Hypothalamus (tissue), 51 donors: ENCODE data around the gene TCF12.
"Not testable (repeated sequence)": the region's sequence is repeated elsewhere in the genome, so short reads cannot be mapped to it uniquely, and the experiment has no call there.

Experiments
- DNase-seq, 51 donors: peaks; one replicate each; lab custom pipeline; 2025; lab: John Stamatoyannopoulos, UW

TCF12 gene

DNA sequence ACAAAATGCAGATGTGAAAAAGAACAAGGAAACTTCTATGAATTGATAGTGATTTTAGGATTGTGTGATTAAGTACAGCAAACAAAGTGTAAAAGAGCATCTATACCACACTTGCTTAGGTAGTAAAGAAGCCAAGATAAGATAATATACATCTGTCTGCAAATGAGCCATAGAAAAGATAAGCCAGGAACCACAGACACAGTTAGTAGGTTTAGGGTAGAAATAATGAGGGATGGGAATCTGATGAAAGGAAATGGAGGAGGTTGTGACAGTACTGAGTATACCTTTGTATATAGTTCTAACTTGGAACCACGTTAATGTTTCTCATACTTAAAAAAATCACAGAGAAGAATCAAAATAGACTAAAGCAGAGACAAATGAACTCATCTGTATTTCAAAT, 54.0 kb downstream of the TCF12 start:
- no peak for DNase-seq

DNA sequence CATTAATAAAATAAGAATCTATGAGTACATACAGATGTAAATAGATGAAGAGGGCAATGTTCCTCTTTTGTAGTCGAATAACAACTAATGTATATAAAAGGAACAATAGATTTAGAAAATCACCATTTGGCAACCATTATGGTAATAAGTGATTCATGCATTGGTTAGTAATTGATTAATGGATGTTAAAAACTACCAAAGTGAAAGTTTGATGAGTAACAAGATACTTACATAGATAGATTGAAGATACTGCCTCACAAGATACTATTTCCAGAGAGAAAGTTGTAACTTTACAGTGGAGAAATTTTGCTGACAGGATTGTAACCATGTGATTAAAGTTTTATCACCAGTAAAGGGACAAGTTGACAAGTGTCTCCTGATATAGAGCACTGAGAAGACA, 55.0 kb downstream of the TCF12 start:
- no peak for DNase-seq

DNA sequence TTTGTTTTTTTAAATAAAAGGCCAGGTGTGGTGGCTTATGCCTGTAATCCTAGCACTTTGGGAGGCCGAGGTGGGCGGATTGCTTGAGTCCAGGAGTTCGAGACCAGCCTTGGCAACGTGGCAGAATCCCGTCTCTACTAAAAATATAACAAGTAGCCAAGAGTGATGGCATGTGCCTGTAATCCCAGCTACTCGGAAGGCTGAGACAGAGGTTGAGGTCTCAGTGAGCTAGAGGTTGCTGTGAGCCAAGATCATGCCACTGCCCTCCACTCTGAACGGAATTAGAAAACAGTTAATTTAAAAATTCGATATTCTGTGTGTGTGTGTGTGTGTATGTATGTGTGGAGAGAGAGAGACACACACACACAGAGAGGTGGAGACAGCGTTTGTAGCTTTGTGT, 58.8 kb downstream of the TCF12 start:
- DNase-seq: no peak

DNA sequence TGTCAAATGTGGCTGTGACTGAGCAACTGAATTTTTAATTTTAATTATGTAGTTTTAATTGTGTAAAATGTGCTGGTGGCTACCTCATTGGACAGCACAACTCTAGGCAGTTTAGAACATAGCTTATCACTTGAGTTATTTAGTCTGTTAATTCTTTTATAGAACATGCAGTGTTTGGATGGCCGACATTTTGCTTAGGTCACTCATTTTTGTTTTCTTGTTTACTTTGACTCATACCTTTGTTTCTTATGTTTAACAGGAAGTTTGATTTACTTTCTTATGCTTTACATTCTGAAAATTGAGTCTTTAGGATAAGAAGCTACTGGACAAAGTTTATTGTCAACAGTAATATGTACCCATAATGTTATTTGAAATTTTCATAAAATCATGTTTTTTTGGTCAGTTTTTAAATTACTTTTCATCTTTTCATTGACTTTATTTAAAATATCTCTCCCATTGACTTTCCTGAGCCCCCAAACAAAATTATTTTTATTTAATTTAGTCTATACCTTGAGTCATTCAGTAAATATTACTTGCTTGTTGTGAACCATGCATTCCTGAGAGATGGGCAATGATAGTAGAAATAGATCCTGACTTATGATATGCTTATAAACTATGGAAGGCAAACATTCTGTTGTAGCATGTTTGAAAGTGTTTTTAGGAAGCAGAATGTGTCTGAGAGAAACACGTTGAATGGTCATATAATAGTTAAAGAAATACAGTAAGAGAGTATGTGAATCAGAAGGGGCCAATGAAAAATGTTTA, 60.6 kb downstream of the TCF12 start:
- no peak for DNase-seq

DNA sequence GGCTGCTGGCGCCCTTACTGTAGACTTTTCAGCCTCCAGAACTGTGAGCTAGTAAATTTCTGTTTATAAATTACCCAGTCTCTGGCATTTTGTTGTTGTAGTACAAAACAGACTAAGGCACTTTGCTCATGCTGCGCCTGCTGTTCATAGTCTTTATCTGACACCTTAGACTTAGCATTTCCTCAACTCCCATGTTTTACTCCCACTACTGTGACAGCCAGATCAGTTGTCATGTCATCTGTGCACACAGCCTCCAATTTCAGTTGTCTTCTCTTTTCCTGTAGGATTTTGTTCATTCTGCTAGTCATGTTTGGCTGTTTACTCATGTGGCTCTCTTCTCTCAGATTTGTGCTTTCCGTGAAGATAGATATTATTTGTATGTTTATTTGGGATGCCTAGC, 62.0 kb downstream of the TCF12 start:
- no peak for DNase-seq

DNA sequence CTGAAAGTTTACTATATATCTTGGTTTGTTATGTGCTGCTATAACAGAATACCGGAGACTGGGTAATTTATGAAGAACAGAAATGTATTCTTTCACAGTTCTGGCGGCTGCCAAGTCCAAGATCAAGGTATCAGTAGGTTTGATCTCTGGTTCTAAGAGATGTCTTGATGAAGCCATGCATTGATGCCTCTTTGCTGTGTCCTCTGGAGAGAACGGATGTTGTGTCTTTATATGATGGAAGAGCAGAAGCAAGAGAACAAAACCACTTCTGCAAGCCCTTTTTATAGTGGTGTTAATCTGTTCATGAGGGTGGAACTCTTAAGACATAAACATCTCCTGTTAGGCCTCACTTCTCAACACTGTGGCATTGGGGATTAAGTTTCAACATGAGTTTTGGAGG, 62.7 kb downstream of the TCF12 start:
- no peak for DNase-seq

DNA sequence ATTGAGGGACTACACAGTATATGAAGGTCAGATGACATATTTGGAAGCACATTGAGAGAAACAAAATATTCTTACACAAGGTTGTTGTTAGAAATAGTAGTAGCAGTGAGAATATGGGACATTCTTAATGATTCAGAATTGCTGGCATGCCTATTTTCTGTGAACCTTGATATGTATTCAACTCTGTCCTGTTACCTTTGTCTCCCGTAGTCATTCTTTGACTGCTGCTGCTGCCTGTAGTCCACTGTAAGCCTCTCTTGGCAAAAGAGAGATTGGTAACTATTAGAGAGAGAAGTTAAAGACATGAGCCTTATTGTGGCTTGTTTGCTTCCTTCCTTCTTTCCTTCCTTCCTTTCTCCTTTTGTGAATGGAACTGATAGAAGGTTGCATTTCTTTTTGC, 64.5 kb downstream of the TCF12 start:
- no peak for DNase-seq

DNA sequence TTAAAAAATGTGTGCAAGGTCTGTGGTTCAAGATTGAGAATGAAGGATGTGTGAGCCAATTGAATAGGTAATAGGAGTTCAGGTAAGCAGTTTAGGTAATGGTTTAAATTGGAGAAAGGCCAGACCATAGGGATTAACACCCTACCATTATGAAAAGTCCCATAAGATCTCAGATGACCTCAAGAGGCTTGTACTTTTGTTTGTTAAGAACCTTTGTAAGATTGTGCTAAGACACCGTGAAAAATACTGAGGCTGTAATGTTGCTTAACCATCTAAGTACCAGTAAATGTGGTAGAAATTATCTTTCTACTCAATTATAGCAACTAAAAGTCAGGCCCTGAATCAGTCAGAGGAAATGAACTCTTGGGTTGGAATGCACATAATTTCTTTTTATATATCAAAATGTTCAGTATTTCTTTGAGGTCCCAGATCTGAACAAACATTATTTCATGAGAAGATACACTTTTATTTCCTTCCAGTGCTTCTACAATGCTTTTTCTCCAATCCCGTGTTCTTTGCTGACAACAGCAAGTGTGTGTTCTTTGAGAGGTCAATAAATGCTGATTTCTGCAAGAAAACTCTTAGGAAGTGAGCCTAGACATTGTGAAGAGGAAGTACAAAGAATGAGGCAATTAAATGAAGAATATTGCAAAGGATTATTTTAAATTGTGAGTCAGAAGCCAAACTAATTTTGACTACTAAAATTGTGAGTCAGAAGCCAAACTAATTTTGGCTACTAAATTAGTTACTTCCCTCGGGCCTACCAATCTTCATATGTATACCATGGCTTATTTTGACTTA, 66.4 kb downstream of the TCF12 start:
- peak in 1 of 51 donors; percentile 15 for DNase-seq

DNA sequence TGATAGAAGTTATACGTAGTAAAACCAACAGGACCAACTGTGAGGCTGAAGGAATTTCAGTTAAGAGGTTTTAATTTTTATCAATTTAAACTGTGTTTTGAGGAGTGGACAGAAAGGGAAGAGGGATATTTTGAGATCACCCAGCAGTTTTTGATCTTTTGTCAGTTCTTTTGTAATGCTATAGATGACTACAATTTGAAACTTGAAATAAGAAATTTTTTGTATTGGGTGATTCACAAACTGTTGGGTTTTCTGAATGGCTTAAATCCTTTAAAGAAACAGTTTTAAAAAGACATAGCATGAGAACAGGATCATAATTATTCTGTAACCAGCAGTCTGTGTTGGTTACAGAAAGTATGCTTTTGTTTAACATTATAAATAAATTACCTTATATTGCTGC, 67.4 kb downstream of the TCF12 start:
- DNase-seq: no peak

DNA sequence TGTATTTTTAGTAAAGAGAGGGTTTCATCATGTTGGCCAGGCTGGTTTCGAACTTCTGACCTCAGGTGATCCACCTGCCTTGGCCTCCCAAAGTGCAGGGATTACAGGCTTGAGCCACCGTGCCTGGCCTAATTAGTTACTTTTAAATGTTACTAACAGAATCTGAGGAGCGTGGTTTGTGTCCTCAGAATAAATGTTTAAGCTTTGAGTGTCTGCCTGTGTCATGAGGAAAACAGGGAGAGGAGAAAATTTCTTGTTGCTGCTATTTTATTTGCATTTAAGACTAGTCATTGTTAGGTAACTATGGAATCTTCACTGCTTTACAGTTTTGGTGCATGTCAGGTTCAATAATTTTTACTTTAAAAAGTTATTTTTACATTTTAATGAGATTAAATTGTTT, 68.8 kb downstream of the TCF12 start:
- no peak for DNase-seq

DNA sequence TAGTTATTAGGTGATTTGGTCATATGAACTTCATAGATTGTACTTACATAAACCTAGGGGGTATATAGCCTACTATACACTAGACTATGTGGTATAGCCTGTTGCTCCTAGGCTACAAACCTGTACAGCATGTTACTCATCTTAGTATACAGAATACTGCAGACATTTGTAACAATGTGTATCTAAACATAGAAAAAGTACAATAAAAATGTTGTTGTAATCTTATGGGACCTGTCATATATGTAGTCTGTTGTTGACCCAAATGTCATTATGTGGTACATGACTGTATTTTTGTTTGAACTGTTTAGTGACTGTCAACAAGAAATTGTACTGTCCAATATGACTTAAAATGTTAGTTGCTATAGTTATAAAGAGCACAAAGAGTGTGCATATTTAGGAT, 69.8 kb downstream of the TCF12 start:
- no peak for DNase-seq

DNA sequence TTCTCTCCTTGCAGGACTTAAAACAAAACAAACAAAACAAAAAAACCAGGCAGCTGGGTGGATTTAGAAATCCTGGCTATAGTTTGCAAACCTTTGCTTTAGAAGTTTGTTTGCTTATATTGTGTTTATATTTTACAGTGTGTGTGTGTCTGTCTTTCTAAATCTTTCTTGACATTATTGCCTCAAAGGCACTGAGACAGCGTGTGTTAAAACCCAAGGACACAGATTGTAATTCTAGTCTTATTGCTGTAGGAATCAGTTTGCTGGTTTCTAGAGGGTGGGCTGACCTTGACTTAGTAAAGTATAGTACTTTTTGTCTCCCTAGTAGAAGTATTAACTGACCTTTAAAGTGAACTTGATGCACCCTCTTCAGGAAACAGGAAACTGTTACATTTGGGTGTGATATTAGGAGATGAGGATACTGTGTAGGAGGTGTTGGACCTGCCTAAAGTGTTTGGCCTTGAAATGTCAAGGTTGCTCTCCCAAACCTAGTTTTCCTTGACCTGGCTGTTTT, 71.0 kb downstream of the TCF12 start:
- DNase-seq: no peak

DNA sequence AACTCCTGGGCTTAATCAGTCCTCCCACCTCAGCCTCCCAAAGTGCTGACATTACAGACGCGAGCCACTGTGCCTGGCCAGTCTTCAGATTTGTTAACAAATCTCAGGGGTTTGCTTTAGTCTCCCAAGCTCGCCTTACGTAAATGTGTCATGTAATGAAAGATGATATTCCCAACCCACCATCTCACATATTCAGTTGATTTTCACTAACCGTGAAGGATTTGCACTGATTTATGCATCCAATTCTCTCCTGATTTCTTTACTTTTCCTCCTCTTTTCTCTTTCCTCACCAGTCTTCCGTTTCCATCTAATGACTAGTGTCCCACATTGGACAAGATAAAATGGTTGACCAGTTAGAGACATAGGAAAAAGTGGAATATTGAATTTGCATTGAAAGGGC, 72.6 kb downstream of the TCF12 start:
- DNase-seq: no peak

DNA sequence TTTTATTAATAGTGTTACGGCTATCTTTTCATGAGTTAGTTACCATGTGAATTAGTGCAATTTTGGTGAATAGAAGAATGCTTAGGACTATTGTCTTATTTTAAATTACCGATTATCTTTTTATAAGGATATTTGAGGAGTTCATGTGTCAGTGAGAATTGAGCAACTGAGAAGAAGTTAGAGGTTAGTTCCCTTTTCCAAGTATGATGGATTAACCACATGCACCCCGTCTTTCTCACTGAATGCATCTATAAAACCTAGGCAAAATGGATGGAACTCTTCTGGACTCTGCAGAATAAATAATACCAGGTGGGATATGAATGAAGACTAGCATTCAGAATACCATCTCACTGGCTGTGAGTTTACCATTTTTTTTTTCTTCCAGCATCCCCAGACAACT, 74.3 kb downstream of the TCF12 start:
- no peak for DNase-seq

DNA sequence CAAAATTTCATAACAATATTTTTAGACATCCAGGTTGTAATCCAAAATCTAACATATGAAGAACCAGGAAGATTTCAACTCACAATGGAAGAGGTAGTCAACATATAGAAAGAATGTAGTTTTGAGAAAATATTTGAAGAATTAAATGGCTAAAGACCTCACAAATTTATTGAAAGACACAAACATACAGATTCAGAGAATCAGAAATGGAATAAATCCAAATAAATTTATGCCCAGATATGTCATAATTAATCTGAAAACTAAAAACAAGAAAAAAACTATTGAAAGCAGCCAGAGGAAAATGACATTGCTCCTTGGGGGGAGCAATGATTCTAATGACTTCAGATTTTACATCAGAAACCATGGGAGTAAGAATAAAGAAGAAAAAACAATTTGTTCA, 75.8 kb downstream of the TCF12 start:
- no peak for DNase-seq

DNA sequence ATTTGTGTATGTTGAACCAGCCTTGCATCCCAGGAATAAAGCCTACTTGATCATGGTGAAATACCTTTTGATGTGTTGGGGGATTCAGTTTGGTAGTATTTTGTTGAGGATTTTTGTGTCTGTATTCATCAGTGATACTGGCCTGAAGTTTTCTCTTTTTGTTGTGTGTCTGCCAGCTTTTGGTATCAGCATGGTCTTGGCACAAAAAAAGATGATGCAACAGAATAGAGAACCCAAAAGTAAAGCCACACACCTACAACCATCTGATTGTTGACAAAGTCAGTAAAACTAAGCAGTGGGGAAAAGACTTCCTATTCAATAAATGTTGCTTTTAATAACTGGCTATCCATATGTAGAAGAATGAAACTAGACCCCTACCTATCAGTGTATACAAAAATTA, 77.6 kb downstream of the TCF12 start:
- DNase-seq: no peak

DNA sequence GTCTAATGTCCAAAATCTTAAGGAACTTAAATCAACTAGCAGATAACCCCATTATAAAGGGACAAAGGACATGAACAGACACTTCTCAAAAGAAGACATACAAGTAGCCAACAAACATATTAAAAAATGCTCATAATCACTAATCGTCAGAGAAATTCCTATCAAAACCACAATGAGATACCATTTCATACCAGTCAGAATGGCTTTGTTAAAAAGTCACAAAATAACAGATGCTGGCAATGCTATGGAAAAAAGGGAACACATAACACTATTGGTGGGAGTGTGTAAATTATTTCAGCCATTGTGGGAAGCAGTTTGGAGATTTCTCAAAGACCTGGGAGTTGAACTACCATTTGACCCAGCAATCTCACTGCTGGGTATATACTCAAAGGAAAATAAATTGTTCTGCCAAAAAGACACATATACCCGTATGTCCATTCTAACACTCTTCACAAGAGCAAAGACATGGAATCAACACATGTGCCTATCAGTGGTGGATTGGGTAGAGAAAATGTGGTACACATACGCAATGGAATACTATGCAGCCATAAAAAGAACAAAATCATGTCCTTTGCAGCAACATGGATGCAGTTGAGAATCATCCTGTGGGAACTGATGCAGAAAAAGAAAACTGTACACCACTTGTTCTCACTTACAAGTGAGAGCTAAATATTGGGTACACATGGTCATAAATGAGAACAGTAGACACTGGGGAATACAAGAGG, 78.5 kb downstream of the TCF12 start:
- no peak for DNase-seq

DNA sequence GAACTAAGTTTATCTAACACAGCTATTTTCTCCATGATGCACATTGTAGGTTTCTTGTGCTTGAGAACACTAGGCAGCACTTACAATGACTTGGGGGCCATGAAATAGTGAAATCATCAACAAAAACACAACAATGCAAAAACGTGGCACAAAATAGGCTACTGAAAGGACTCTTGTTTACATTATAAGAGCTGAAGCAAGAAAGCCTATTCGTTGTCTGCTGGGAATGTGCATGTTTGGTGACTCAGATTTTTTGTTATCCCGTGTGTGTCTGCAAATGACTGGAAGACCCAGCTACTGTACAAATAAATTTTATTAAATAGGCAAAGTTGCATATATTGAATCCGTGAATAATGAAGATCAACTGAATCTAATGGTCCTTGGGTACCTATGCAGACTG, 85.0 kb downstream of the TCF12 start:
- DNase-seq: no peak

DNA sequence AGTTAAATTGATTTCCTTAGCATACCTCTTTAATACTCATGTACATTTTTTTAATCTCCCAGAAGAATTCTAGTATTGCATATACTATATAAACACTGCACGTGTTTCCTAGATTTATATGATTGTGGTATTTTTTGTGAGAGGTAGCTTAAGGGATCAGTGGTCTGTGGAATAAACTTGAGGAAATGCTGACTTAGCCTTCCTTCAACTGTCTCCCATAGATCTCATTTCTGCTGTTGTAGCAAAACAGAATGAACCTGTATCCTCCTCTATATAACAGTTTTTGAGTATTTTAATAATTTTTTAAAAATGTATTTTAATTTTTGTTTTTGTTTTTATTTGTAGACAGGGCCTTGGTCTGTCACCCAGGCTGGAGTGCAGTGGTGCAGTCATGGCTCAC, 86.8 kb downstream of the TCF12 start:
- no peak for DNase-seq

DNA sequence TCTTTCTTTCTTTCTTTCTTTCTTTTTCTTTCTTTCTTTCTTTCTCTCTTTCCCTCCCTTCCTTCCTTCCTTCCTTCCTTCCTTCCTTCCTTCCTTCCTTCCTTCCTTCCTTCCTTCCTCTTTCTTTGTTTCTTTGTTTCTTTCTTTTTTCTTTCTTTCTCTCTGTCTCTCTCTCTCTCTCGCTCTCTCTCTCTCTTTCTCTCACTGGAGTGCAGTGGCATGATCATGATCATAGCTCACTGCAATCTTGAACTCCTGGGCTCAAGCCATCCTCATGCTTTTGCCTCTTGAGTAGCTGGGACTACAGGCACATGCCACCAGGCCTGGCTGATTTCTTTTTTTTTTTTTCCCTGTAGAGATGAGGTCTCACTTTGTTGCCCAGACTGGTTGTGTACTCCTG, 89.4 kb downstream of the TCF12 start:
- DNase-seq: not testable (repeated sequence)

DNA sequence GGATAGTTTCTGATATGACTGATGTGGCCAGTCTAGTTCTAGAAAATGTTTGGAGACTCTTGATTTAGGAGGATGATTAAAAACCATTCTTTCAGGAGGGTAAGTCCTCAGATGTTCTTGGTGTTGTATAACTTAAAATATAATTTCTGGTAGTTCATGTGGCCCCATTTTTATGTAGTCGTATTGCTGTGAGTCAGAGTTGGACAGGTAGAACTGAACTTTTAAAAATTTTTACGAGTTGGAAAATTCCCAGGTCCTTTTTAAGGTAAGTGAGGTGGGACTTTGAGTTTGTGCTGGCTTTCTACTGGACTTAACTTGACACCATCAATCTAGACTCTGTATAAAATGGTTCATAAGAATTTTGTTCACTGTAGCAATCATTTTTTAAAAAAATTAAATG, 92.3 kb downstream of the TCF12 start:
- no peak for DNase-seq

DNA sequence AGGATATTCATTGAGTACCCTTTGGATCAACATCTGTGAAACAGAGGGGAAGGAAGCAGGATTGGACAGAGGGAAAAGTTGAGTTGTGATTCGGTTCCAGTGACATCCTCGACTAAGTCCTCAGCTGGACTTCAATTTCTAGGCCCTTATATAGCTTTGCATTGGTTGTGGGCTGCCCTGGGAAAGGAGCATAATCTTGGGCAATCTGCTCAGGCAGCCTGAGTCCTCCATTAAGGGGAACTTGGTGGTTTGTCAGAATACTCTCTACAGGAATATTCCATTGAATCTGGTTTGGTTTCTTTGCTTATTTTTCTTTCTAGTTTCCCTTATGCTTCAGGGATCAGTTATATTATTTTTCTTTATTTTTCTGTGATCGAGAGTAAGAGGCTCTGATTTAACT, 94.1 kb downstream of the TCF12 start:
- DNase-seq: no peak
